SU-DHL-6 (cell line): ENCODE data around the gene IPP.
A peak's percentile ranks its signal among the peaks of the same experiment; 100 is the strongest.

Experiments
- H2AFZ ChIP-seq: fragments of 200-600 bp; sonication (generic); 2 replicates; pipeline ENCODE4 v1.6.1; 2014; ENCODE audit warnings: low read depth, mild to moderate bottlenecking, moderate library complexity, mixed read lengths, antibody characterized with exemption, low read length; ENCODE audit not compliant: severe bottlenecking
- H3F3A ChIP-seq: fragments of 200-600 bp; shearing (Covaris generic); 2 replicates; pipeline ENCODE4 v1.6.0; 2016; ENCODE audit warnings: antibody characterized with exemption, mild to moderate bottlenecking; ENCODE audit not compliant: insufficient read depth
- H3K27ac ChIP-seq: fragments of 200-600 bp; sonication (generic); 2 replicates; pipeline ENCODE4 v1.5.1; 2016; ENCODE audit warnings: low read depth, mild to moderate bottlenecking, low read length, moderate library complexity, mixed read lengths
- H3K27me3 ChIP-seq: fragments of 200-600 bp; sonication (generic), shearing (Covaris generic); 2 replicates; pipeline ENCODE4 v1.6.0; 2014; ENCODE audit warnings: mild to moderate bottlenecking, low read length
- H3K36me3 ChIP-seq: fragments of 200-600 bp; sonication (generic); 2 replicates; pipeline ENCODE4 v1.6.1; 2014; ENCODE audit warnings: mild to moderate bottlenecking, low read length, mixed read lengths
- H3K4me2 ChIP-seq: fragments of 300-600, 200-600 bp; shearing (Covaris generic), sonication (generic); 2 replicates; pipeline ENCODE4 v1.6.0; 2014; ENCODE audit warnings: low read length, low read depth, mild to moderate bottlenecking; ENCODE audit not compliant: poor library complexity, severe bottlenecking
- H3K4me3 ChIP-seq: fragments of 200-600 bp; sonication (generic); 2 replicates; pipeline ENCODE4 v1.5.1; 2014; ENCODE audit warnings: antibody characterized with exemption, low read length, mild to moderate bottlenecking, mixed read lengths; ENCODE audit not compliant: insufficient read depth, poor library complexity, severe bottlenecking
- H3K79me2 ChIP-seq: fragments of 200-600 bp; sonication (generic); 2 replicates; pipeline ENCODE4 v1.6.1; 2014; ENCODE audit warnings: mild to moderate bottlenecking, low read length, moderate library complexity; ENCODE audit not compliant: insufficient read depth
- H3K9ac ChIP-seq: fragments of 200-600 bp; sonication (generic); 2 replicates; pipeline ENCODE4 v1.7.0; 2014; ENCODE audit warnings: mild to moderate bottlenecking, low read length
- H3K9me2 ChIP-seq: fragments of 200-600 bp; sonication (generic); replicated peaks from 2 replicates; pipeline ENCODE4 v1.6.1; 2014; ENCODE audit warnings: low read length; ENCODE audit not compliant: insufficient read depth
- H3K9me3 ChIP-seq: fragments of 200-600 bp; sonication (generic); 2 replicates; pipeline ENCODE4 v1.6.1; 2014; ENCODE audit warnings: low read length, mixed read lengths; ENCODE audit not compliant: insufficient read depth
- H4K20me1 ChIP-seq: fragments of 200-600 bp; sonication (generic); 2 replicates; pipeline ENCODE4 v1.6.1; 2014; ENCODE audit warnings: low read depth, mild to moderate bottlenecking, antibody characterized with exemption, low read length, moderate library complexity, mixed read lengths
- EZH2phosphoT487 ChIP-seq: fragments of 200-600 bp; sonication (generic), shearing (Covaris generic); conservative IDR thresholded peaks from 2 replicates; pipeline ENCODE4 v1.6.1; 2018; ENCODE audit warnings: mild to moderate bottlenecking, antibody characterized with exemption, low read length, moderate library complexity, mixed read lengths
- TF ChIP-seq, protein P1 (sequence below): fragments of 200-600 bp; sonication (generic); IDR thresholded peaks from one replicate; pipeline ENCODE4 v1.5.1; 2017; ENCODE audit warnings: antibody characterized with exemption, mild to moderate bottlenecking, low read length, moderate library complexity; ENCODE audit not compliant: insufficient read depth, poor library complexity, severe bottlenecking

Gene IPP

GRCh38 chr1:45775794-45776193, 25.3 kb upstream of the IPP start:
- Histone ChIP-seq H3K9me2 (no peaks in the 10 kb centered on the region), H3K36me3 (no peaks in the 10 kb centered on the region), H3K79me2 (no peaks in the 10 kb centered on the region), H3K4me2 (no peak overlapping the region), H3K27me3 (no peaks in the 10 kb centered on the region), H3F3A (no peaks in the 10 kb centered on the region), H3K9me3 (no peaks in the 10 kb centered on the region), H2AFZ (no peak overlapping the region), H4K20me1 (no peaks in the 10 kb centered on the region), H3K4me3 (no peak overlapping the region), H3K27ac (no peak overlapping the region), H3K9ac (no peak overlapping the region)
- no peak for TF ChIP-seq EZH2phosphoT487
- TF ChIP-seq, protein P1, sequence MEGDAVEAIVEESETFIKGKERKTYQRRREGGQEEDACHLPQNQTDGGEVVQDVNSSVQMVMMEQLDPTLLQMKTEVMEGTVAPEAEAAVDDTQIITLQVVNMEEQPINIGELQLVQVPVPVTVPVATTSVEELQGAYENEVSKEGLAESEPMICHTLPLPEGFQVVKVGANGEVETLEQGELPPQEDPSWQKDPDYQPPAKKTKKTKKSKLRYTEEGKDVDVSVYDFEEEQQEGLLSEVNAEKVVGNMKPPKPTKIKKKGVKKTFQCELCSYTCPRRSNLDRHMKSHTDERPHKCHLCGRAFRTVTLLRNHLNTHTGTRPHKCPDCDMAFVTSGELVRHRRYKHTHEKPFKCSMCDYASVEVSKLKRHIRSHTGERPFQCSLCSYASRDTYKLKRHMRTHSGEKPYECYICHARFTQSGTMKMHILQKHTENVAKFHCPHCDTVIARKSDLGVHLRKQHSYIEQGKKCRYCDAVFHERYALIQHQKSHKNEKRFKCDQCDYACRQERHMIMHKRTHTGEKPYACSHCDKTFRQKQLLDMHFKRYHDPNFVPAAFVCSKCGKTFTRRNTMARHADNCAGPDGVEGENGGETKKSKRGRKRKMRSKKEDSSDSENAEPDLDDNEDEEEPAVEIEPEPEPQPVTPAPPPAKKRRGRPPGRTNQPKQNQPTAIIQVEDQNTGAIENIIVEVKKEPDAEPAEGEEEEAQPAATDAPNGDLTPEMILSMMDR: no peak

DNA sequence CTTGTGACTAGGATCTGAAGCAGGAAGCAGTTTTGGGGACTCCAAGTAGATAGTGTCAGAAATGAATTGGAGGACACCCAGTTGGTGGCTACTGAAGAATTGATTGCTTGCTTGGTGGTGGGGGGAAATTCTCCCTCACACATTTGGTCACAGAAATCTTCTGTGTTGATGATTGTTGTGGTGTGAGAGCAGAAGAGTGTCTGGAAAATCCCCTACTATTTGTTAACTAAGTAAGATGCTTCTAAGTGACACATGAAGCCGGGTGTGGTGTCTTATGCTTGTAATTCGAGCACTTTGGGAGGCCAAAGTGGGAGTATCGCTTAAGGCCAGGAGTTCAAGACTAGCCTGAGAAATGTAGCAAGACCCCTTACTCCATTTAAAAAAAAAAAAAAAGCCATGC, 22.5 kb upstream of the IPP start:
- Histone ChIP-seq H3K36me3 (no peaks in the 10 kb centered on the region), H3K27ac (no peak overlapping the region), H3F3A (no peaks in the 10 kb centered on the region), H3K79me2 (no peaks in the 10 kb centered on the region), H3K9ac (no peak overlapping the region), H3K9me2 (no peaks in the 10 kb centered on the region), H3K4me2 (no peak overlapping the region), H2AFZ (peak overlapping the region; percentile 44), H4K20me1 (no peaks in the 10 kb centered on the region), H3K27me3 (no peaks in the 10 kb centered on the region), H3K9me3 (no peaks in the 10 kb centered on the region), H3K4me3 (no peak overlapping the region)
- TF ChIP-seq, protein P1: no peak
- no peak for TF ChIP-seq EZH2phosphoT487

- Histone ChIP-seq H2AFZ (peak overlapping the region; percentile 50), H3K27me3 (no peaks in the 10 kb centered on the region), H3K27ac (no peak overlapping the region), H3K36me3 (no peaks in the 10 kb centered on the region), H3K4me2 (no peak overlapping the region), H3K4me3 (no peak overlapping the region), H3K9me2 (no peaks in the 10 kb centered on the region), H3F3A (no peaks in the 10 kb centered on the region), H3K9me3 (no peaks in the 10 kb centered on the region), H3K9ac (no peak overlapping the region), H4K20me1 (no peaks in the 10 kb centered on the region), H3K79me2 (no peaks in the 10 kb centered on the region)
- TF ChIP-seq, protein P1: no peak
- TF ChIP-seq EZH2phosphoT487: no peak
Measured at GRCh38 chr1:45769261-45769932, 18.9 kb upstream of the IPP start.
